Fibroblast of the aortic adventitia (primary cell): ENCODE results near the gene TRMU. TPM values are rescaled to one million over a fixed set of nuclear protein-coding genes. Genes with fewer than 3 reads are reported as not detected.
A peak's percentile ranks its signal among the peaks of the same experiment; 100 is the strongest.

ENCODE experiments used
- DNase-seq: peaks from one replicate; pipeline ENCODE4 v3.0.0-alpha.2; 2010; ENCODE audit warnings: low read depth
- H3K4me3 ChIP-seq: 2 replicates; pipeline ENCODE4 v1.5.1; 2011; ENCODE audit warnings: low read depth, mild to moderate bottlenecking, control low read depth, low read length, moderate library complexity
- CTCF ChIP-seq: IDR thresholded peaks from 2 replicates; pipeline ENCODE4 v1.5.1; 2011; ENCODE audit warnings: mild to moderate bottlenecking, low read length, control low read depth, inconsistent platforms; ENCODE audit not compliant: insufficient read depth
- total RNA-seq: library from RNA; depleted of rRNA; stranded (reverse); fragments of >200 nt; gene quantifications from 2 replicates; pipeline ENCODE4 v1.2.3, GENCODE V29; 2012; ENCODE audit warnings: low replicate concordance

The TRMU gene
- total RNA-seq, 1 donor: 23.1 TPM

GRCh38 chr22:46380069-46380468 is 44.6 kb downstream of the TRMU start:
- DNase-seq: no peak
- H3K4me3 ChIP-seq: no peak overlapping the region
- no peak for TF ChIP-seq CTCF

DNA sequence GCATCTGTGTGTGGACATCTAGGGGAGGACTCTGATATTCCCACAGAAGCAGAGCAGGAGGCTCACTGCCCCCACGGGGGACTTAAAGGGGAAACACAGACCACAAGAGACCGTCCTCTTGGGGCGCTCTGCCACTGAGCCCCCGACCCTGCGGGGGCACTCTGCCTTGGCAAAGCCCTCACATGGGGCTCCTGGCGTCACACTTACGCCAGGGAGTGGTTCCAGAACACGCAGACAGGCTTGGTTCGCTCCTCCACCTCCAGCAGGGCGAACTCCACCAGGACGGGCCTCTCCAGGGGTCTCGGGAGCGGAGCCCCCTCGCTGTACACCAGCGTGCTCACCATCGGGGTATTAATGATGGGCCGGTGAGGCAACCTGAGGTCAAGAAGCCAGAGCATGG is 45.1 kb downstream of the TRMU start:
- TF ChIP-seq CTCF: no peak
- no peak overlapping the region for H3K4me3 ChIP-seq
- no peak for DNase-seq

GRCh38 chr22:46381142-46381541 is 45.6 kb downstream of the TRMU start:
- peak; percentile 16 for DNase-seq
- no peak overlapping the region for H3K4me3 ChIP-seq
- no peak for TF ChIP-seq CTCF

GRCh38 chr22:46381731-46382130 is 46.2 kb downstream of the TRMU start:
- no peak for TF ChIP-seq CTCF
- no peak overlapping the region for H3K4me3 ChIP-seq
- no peak for DNase-seq

GRCh38 chr22:46382524-46382923 is 47.0 kb downstream of the TRMU start:
- H3K4me3 ChIP-seq: no peak overlapping the region
- DNase-seq: no peak
- no peak for TF ChIP-seq CTCF

- TF ChIP-seq CTCF: peak; percentile 12
- DNase-seq: no peak
- no peak overlapping the region for H3K4me3 ChIP-seq
Measured at GRCh38 chr22:46386312-46386711, 50.8 kb downstream of the TRMU start.

DNA sequence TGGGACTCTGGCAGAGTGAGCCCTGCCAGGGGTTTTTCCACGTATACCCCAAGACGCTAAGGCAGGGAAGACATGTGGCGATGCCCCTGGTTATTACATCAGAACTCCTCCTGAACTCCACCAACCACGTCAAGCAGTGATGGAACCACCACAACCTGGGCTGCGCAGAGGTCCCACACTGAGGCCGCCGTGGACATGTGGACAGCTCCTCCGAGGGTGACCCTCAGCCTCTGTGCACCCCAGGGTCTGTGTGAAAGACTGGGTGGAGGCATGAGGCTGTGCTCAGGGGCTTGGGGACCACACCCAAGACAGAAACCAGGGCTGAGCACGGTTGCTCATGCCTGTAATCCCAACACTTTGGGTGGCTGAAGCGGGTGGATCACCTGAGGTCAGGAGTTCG is 52.2 kb downstream of the TRMU start:
- no peak for DNase-seq
- no peak for TF ChIP-seq CTCF
- no peak overlapping the region for H3K4me3 ChIP-seq
